ENCODE results near the gene SNX6.
A peak's percentile ranks its signal among the peaks of the same experiment; 100 is the strongest.

SNX6 gene

DNA sequence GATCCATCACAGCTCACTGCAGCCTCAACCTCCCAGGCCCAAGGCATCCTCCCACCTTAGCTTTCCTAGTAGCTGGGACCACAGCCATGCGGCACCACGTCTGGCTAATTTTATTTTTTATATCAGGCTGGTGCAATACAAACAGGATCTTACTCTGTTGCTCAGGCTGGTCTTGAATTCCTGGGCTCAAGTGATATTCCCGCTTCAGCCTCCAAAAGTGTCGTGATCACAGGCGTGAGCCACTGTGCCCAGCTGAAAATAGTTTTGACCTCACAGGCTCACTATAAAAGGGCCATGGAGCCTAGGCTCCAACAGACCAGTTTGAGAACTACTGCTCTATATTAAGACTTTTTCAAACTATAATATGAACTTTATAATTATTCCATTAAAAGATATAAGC is 37.3 kb downstream of the SNX6 start:
- TF ChIP-seq, protein P1, sequence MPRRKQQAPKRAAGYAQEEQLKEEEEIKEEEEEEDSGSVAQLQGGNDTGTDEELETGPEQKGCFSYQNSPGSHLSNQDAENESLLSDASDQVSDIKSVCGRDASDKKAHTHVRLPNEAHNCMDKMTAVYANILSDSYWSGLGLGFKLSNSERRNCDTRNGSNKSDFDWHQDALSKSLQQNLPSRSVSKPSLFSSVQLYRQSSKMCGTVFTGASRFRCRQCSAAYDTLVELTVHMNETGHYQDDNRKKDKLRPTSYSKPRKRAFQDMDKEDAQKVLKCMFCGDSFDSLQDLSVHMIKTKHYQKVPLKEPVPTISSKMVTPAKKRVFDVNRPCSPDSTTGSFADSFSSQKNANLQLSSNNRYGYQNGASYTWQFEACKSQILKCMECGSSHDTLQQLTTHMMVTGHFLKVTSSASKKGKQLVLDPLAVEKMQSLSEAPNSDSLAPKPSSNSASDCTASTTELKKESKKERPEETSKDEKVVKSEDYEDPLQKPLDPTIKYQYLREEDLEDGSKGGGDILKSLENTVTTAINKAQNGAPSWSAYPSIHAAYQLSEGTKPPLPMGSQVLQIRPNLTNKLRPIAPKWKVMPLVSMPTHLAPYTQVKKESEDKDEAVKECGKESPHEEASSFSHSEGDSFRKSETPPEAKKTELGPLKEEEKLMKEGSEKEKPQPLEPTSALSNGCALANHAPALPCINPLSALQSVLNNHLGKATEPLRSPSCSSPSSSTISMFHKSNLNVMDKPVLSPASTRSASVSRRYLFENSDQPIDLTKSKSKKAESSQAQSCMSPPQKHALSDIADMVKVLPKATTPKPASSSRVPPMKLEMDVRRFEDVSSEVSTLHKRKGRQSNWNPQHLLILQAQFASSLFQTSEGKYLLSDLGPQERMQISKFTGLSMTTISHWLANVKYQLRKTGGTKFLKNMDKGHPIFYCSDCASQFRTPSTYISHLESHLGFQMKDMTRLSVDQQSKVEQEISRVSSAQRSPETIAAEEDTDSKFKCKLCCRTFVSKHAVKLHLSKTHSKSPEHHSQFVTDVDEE (CRISPR knock-in tag; IDR thresholded peaks at IDR 0.05): no peak
- TF ChIP-seq GLIS3 (CRISPR knock-in tag; IDR thresholded peaks at IDR 0.05) (no peak), ZC3H10 (CRISPR knock-in tag; IDR thresholded peaks at IDR 0.05) (no peak), ZNF565 (CRISPR knock-in tag; conservative IDR thresholded peaks at IDR 0.05; ENCODE audit: low read depth) (no peak), OSR1 (CRISPR knock-in tag; IDR thresholded peaks at IDR 0.05) (no peak), ZNF70 (CRISPR knock-in tag; IDR thresholded peaks at IDR 0.05) (no peak), ISL1 (CRISPR knock-in tag; IDR thresholded peaks at IDR 0.05) (no peak), ESRRG (CRISPR knock-in tag; IDR thresholded peaks at IDR 0.05) (no peak), SNAI2 (CRISPR knock-in tag; IDR thresholded peaks at IDR 0.05) (no peak), ARNTL (CRISPR knock-in tag; IDR thresholded peaks at IDR 0.05; ENCODE audit: borderline replicate concordance, low read depth) (no peak), BACH2 (CRISPR knock-in tag; IDR thresholded peaks at IDR 0.05; ENCODE audit: borderline replicate concordance) (no peak), TCF4 (CRISPR knock-in tag; IDR thresholded peaks at IDR 0.05; ENCODE audit: borderline replicate concordance) (no peak)
- TF ChIP-seq, protein P2, sequence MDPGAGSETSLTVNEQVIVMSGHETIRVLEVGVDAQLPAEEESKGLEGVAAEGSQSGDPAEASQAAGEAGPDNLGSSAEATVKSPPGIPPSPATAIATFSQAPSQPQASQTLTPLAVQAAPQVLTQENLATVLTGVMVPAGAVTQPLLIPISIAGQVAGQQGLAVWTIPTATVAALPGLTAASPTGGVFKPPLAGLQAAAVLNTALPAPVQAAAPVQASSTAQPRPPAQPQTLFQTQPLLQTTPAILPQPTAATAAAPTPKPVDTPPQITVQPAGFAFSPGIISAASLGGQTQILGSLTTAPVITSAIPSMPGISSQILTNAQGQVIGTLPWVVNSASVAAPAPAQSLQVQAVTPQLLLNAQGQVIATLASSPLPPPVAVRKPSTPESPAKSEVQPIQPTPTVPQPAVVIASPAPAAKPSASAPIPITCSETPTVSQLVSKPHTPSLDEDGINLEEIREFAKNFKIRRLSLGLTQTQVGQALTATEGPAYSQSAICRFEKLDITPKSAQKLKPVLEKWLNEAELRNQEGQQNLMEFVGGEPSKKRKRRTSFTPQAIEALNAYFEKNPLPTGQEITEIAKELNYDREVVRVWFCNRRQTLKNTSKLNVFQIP (CRISPR knock-in tag; IDR thresholded peaks at IDR 0.05; ENCODE audit: borderline replicate concordance, low read depth): no peak
- TF ChIP-seq, protein P3, sequence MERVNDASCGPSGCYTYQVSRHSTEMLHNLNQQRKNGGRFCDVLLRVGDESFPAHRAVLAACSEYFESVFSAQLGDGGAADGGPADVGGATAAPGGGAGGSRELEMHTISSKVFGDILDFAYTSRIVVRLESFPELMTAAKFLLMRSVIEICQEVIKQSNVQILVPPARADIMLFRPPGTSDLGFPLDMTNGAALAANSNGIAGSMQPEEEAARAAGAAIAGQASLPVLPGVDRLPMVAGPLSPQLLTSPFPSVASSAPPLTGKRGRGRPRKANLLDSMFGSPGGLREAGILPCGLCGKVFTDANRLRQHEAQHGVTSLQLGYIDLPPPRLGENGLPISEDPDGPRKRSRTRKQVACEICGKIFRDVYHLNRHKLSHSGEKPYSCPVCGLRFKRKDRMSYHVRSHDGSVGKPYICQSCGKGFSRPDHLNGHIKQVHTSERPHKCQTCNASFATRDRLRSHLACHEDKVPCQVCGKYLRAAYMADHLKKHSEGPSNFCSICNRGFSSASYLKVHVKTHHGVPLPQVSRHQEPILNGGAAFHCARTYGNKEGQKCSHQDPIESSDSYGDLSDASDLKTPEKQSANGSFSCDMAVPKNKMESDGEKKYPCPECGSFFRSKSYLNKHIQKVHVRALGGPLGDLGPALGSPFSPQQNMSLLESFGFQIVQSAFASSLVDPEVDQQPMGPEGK (CRISPR knock-in tag; IDR thresholded peaks at IDR 0.05; ENCODE audit: borderline replicate concordance): no peak
- ATAC-seq: no peak

DNA sequence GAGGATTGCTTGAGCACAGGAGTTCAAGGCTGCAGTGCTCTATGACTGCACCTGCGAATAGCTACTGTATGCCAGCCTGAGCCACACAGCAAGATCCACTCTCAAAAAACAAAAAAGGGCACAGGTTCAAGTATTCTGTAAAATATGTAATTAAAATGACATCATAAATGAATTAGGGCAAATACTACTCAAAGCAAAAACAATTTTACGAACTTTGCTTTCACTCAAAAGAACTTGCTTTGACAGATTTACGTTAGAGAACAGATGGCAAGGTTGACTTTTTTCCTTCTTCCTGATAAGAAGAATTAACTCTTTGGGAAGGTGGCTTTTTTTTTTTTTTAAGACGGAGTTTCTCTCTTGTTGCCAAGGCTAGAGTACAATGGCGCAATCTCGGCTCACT is 46.4 kb downstream of the SNX6 start:
- ATAC-seq: no peak
- TF ChIP-seq CSDC2 (CRISPR knock-in tag; IDR thresholded peaks at IDR 0.05): no peak
- no peak for TF ChIP-seq SNAI2 (CRISPR knock-in tag; IDR thresholded peaks at IDR 0.05)
- TF ChIP-seq RARB (CRISPR knock-in tag; IDR thresholded peaks at IDR 0.05): no peak
- TF ChIP-seq ISL1 (CRISPR knock-in tag; IDR thresholded peaks at IDR 0.05): 0 out of 2 replicates have a peak, but pooled peaks have one; percentile 33
- TF ChIP-seq TCF4 (CRISPR knock-in tag; IDR thresholded peaks at IDR 0.05; ENCODE audit: borderline replicate concordance): no peak
- no peak for TF ChIP-seq OSR1 (CRISPR knock-in tag; IDR thresholded peaks at IDR 0.05)

DNA sequence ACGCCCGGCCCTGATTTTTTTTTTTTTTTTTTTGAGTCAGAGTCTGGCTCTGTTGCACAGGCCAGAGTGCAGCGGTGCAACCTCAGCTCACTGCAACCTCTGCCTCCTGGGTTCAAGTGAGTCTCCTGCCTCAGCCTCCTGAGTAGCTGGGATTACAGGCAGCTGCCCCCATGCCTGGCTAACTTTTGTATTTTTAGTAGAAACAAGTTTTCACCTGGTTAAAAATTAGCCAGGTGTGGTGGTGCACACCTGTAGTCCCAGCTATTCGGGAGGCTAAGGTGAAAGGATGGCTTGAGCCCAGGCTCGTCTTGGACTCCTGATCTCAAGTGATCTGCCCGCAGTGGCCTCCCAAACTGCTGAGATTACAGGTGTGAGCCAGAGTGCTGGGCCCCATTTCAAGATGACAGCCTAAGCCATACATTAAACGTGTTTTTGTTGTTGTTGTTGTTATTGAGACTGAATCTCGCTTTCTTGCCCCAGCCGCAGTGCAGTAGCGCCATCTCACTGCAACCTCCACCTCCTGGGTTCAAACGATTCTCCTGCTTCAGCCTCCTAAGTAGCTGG is 47.7 kb downstream of the SNX6 start:
- no peak for TF ChIP-seq ARNTL (CRISPR knock-in tag; IDR thresholded peaks at IDR 0.05; ENCODE audit: borderline replicate concordance, low read depth)
- no peak for TF ChIP-seq SNAI2 (CRISPR knock-in tag; IDR thresholded peaks at IDR 0.05)
- no peak for TF ChIP-seq RARB (CRISPR knock-in tag; IDR thresholded peaks at IDR 0.05)
- TF ChIP-seq GLIS3 (CRISPR knock-in tag; IDR thresholded peaks at IDR 0.05): no peak
- TF ChIP-seq ESRRG (CRISPR knock-in tag; IDR thresholded peaks at IDR 0.05): no peak
- TF ChIP-seq ZFP3 (CRISPR knock-in tag; IDR thresholded peaks at IDR 0.05): no peak
- no peak for TF ChIP-seq ZNF565 (CRISPR knock-in tag; conservative IDR thresholded peaks at IDR 0.05; ENCODE audit: low read depth)
- TF ChIP-seq ISL1 (CRISPR knock-in tag; IDR thresholded peaks at IDR 0.05): no peak
- TF ChIP-seq OSR1 (CRISPR knock-in tag; IDR thresholded peaks at IDR 0.05): no peak
- TF ChIP-seq TCF4 (CRISPR knock-in tag; IDR thresholded peaks at IDR 0.05; ENCODE audit: borderline replicate concordance): no peak
- no peak for TF ChIP-seq PPARA (CRISPR knock-in tag; IDR thresholded peaks at IDR 0.05; ENCODE audit: borderline replicate concordance)
- no peak for TF ChIP-seq ZFP30 (CRISPR knock-in tag; IDR thresholded peaks at IDR 0.05)
- no peak for TF ChIP-seq CSDC2 (CRISPR knock-in tag; IDR thresholded peaks at IDR 0.05)
- no peak for TF ChIP-seq ZNF70 (CRISPR knock-in tag; IDR thresholded peaks at IDR 0.05)
- TF ChIP-seq, protein P2 (CRISPR knock-in tag; IDR thresholded peaks at IDR 0.05; ENCODE audit: borderline replicate concordance, low read depth): no peak
- no peak for ATAC-seq

DNA sequence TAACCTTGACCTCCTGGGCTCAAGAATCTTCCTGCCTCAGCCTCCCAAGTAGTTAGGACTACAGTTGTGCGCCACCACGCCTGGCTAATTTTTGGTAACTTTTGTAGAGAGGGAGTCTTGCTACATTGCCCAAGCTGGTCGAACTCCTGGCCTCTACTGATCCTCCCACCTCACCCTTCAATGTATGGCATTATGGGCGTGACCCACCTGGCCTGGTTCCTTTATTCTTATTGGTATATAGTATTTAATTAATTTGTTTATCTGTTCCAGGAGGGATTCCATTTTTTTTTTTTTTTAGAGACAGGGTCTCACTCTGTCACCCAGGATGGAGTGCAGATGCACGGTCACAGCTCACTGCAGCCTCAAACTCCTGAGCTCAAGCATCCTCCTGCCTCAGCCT is 49.6 kb downstream of the SNX6 start:
- no peak for ATAC-seq
- TF ChIP-seq, protein P4, sequence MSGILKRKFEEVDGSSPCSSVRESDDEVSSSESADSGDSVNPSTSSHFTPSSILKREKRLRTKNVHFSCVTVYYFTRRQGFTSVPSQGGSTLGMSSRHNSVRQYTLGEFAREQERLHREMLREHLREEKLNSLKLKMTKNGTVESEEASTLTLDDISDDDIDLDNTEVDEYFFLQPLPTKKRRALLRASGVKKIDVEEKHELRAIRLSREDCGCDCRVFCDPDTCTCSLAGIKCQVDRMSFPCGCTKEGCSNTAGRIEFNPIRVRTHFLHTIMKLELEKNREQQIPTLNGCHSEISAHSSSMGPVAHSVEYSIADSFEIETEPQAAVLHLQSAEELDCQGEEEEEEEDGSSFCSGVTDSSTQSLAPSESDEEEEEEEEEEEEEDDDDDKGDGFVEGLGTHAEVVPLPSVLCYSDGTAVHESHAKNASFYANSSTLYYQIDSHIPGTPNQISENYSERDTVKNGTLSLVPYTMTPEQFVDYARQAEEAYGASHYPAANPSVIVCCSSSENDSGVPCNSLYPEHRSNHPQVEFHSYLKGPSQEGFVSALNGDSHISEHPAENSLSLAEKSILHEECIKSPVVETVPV (CRISPR knock-in tag; IDR thresholded peaks at IDR 0.05): no peak
- TF ChIP-seq ZFP3 (CRISPR knock-in tag; IDR thresholded peaks at IDR 0.05): no peak
- no peak for TF ChIP-seq PPARA (CRISPR knock-in tag; IDR thresholded peaks at IDR 0.05; ENCODE audit: borderline replicate concordance)
- TF ChIP-seq, protein P2 (CRISPR knock-in tag; IDR thresholded peaks at IDR 0.05; ENCODE audit: borderline replicate concordance, low read depth): no peak
- TF ChIP-seq OSR1 (CRISPR knock-in tag; IDR thresholded peaks at IDR 0.05): no peak
- no peak for TF ChIP-seq TCF4 (CRISPR knock-in tag; IDR thresholded peaks at IDR 0.05; ENCODE audit: borderline replicate concordance)
- no peak for TF ChIP-seq CSDC2 (CRISPR knock-in tag; IDR thresholded peaks at IDR 0.05)

All from SK-N-SH treated with all-trans-retinoic acid at 6 μM for 48 hours (cell line).